IPS-20b (cell line): ENCODE data around the gene KCNJ5.

Experiments used
- H3K27ac ChIP-seq: one replicate; pipeline ENCODE4 v1.5.1; 2013; ENCODE audit warnings: low read length
- H3K27me3 ChIP-seq: 2 replicates; pipeline ENCODE4 v1.6.1; 2013; ENCODE audit warnings: mild to moderate bottlenecking, low read length, inconsistent platforms; ENCODE audit not compliant: insufficient read depth
- H3K36me3 ChIP-seq: 2 replicates; pipeline ENCODE4 v1.6.1; 2013; ENCODE audit warnings: low read depth, mild to moderate bottlenecking, inconsistent platforms, low read length, moderate library complexity; ENCODE audit not compliant: insufficient read depth
- H3K4me1 ChIP-seq: 2 replicates; pipeline ENCODE4 v1.6.1; 2013; ENCODE audit warnings: mild to moderate bottlenecking, control low read depth, inconsistent platforms, low read length, moderate library complexity; ENCODE audit not compliant: insufficient read depth
- H3K4me3 ChIP-seq: 2 replicates; pipeline ENCODE4 v1.5.1; 2013; ENCODE audit warnings: mild to moderate bottlenecking, low read length, inconsistent platforms
- H3K9ac ChIP-seq: 2 replicates; pipeline ENCODE4 v1.6.1; 2013; ENCODE audit warnings: low read depth, mild to moderate bottlenecking, inconsistent platforms, low read length, moderate library complexity
- H3K9me3 ChIP-seq: 2 replicates; pipeline ENCODE4 v1.6.1; 2013; ENCODE audit warnings: mild to moderate bottlenecking, low read depth, low read length, inconsistent platforms; ENCODE audit not compliant: insufficient read depth

Gene KCNJ5

DNA sequence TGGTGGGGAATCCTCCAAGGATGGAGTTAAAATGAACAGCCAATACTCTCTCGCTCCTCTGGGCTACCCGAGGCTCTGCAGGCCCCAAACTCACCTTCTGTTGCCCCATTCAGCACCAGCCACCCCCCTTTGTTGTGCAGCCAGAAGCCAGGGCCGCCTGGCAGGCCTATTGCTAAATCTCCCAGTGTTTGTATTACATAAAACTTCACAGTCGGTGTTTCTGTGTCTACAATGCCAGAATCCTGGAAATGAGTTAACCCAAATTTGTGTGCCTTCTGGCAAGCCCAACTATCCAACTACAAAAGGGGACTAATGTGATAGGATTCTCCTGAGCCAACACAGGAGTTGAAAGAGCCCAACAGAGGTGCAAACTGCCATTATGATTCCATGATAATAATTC is 9.3 kb downstream of the KCNJ5 start:
- peaks cover 95% of the 10 kb centered on the region for H3K27me3 ChIP-seq
- peaks cover 10% of the 10 kb centered on the region; the same call in 1 of the 2 replicates for H3K4me1 ChIP-seq

DNA sequence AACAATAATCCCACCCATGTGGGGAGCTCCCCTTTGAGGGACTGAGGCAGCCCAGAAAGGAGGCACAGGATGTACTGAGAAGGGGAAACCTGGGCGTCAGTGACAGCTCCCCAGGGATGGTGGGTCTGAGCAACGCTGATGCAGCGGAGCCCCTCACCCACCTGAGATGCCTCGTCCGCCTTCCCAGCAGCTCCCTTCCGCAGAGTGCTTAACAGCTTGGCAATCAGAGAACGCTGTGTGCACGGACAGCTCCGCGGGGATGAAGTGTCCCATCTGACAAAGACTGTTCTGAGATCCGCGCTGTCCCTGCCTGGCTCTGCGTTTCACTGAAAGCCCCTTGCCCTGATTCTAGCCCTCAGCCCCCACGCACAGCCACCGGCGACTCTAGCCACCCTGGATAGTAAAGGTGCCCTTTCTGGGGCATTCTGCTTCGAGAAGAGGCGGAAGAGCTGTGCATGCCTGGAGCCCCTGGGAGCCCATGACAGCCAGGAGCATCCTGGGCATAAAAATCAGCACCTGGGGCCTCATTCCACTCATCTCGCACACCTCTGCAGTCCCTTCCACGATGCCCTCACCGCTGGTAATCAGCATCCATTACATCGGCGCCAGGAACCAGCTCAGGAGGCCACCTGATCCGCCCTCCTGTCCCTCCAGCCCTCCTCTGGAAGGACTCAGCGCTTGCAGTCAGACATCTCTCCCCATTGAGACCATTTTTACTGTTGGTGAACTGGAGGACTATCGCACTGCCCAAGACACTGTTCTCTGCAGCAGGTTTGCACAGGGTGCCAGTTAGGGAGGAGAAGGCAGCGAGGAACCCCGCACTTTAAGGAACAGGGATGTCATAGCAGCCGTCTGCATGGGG is 10.7 kb downstream of the KCNJ5 start:
- H3K27me3 ChIP-seq = peaks cover 96% of the 10 kb centered on the region

More for the DNA sequence above, 9.3 kb downstream of the KCNJ5 start:
- H3K9ac ChIP-seq = no peak overlapping the region
- no peak overlapping the region for H3K27ac ChIP-seq
- no peaks in the 10 kb centered on the region for H3K36me3 ChIP-seq
- H3K9me3 ChIP-seq = no peaks in the 10 kb centered on the region
- H3K4me3 ChIP-seq = no peak overlapping the region

GRCh38 chr11:128902515-128903066 is 11.4 kb downstream of the KCNJ5 start:
- Histone ChIP-seq H3K4me1 (peaks cover 10% of the 10 kb centered on the region; the same call in 1 of the 2 replicates), H3K4me3 (peak overlapping the region; percentile 49; the same call in 1 of the 2 replicates), H3K36me3 (no peaks in the 10 kb centered on the region), H3K9me3 (no peaks in the 10 kb centered on the region), H3K27me3 (peaks cover 100% of the 10 kb centered on the region), H3K27ac (no peak overlapping the region), H3K9ac (no peak overlapping the region)

More for the DNA sequence above, 10.7 kb downstream of the KCNJ5 start:
- H3K4me1 ChIP-seq = peaks cover 10% of the 10 kb centered on the region; the same call in 1 of the 2 replicates
- no peaks in the 10 kb centered on the region for H3K9me3 ChIP-seq
- H3K36me3 ChIP-seq = no peaks in the 10 kb centered on the region
- H3K9ac ChIP-seq = no peak overlapping the region
- H3K27ac ChIP-seq = no peak overlapping the region
- H3K4me3 ChIP-seq = peak overlapping the region; percentile 49; the same call in 1 of the 2 replicates

DNA sequence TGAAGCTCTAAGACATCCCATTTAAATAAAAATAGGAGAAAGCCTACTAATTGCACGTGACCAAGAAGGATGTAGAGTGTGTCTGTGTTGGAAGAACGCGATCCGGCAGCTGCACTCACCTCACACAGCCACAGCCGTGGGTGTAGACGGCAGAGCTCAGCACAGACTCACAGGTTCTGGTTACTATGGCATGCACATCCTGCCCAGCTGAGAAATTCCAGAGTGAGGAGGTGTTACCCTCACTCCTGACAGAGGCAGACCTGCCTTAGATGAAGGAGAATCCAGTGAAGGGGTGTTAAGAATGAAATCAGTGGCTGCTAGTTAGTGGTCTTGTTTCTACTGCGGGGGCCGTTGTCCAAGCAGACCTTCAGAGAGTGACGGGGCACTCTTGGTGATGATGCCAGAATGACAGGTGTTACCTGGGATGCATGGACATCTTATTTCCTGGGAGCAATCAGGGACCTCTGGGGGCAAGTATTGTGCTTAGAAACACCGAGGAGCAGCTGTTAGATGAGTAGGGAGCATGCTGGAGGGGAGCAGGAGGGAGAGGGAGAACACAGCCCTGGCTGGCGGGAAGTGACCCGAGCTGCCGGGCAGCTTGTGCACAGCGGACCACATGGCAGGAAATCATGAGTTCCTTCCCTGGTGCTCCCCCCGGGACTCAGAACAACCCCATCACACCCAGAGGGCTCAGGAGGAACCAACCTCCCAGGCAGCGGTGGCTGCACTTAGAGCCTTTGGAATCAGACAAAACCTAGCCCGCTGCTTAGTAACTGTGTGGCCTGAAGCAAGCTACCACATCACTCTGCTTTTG is 12.3 kb downstream of the KCNJ5 start:
- no peak overlapping the region for H3K9ac ChIP-seq

DNA sequence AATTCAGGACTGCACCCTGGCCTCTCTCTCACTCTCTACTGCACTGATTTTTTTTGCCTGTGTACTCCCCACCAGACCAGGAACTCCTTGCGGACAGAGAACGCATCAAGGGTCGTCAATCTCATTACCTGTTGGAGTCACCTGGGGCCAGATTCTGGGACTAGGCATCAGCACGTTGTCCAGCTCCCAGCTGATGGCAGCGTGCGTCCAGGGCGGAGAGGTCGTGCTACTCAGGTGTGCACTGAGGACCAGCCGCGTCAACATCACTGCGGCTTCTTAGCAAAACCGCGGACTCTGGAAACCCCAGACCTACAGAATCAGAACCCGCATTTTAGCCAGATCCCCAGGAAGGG is 13.1 kb downstream of the KCNJ5 start:
- Histone ChIP-seq H3K27ac (no peak overlapping the region), H3K27me3 (peaks cover 100% of the 10 kb centered on the region), H3K9me3 (no peaks in the 10 kb centered on the region), H3K4me3 (peak overlapping the region; percentile 66), H3K4me1 (peaks cover 10% of the 10 kb centered on the region; the same call in 1 of the 2 replicates), H3K36me3 (no peaks in the 10 kb centered on the region), H3K9ac (no peak overlapping the region)

More for the DNA sequence above, 12.3 kb downstream of the KCNJ5 start:
- Histone ChIP-seq H3K27ac (no peak overlapping the region), H3K27me3 (peaks cover 100% of the 10 kb centered on the region), H3K9me3 (no peaks in the 10 kb centered on the region), H3K36me3 (no peaks in the 10 kb centered on the region), H3K4me1 (peaks cover 10% of the 10 kb centered on the region; the same call in 1 of the 2 replicates), H3K4me3 (peak overlapping the region; percentile 66; the same call in 1 of the 2 replicates)

DNA sequence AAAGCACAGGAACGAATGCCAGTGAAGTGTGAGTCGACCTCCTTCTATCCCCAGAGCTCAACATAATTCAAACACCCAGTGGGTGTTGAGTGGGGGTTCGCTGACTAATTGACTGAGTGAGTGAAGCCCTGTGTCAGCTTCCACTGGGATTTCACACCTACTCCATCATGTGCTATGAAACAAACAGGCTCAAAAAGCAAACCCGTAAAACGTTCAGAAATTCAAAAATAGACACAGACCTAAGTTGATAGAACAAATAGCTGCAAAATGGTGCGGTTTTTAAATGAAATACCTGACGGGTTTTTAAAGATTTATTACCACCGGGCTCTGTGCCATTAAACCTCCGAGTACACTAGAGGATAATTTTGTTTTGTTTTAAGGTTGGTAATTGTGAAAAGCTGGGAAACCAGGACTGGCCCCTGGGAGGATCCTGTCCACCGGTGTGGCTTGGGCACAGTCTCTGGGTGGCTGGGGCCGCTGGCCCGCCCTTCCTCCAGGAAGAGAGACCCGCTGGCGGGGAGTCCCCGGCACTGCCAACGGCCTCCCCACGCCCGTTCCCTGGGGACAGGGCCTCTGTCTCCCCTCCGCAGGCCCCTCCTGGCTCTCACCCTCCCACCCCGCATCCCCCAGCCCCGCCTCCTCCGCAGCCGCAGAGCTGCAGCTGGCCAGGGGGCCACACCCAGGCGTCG is 13.6 kb downstream of the KCNJ5 start:
- Histone ChIP-seq H3K9me3 (no peaks in the 10 kb centered on the region), H3K27ac (no peak overlapping the region), H3K36me3 (no peaks in the 10 kb centered on the region), H3K4me3 (peak overlapping the region; percentile 66), H3K27me3 (peaks cover 100% of the 10 kb centered on the region), H3K4me1 (peaks cover 10% of the 10 kb centered on the region; the same call in 1 of the 2 replicates), H3K9ac (no peak overlapping the region)

DNA sequence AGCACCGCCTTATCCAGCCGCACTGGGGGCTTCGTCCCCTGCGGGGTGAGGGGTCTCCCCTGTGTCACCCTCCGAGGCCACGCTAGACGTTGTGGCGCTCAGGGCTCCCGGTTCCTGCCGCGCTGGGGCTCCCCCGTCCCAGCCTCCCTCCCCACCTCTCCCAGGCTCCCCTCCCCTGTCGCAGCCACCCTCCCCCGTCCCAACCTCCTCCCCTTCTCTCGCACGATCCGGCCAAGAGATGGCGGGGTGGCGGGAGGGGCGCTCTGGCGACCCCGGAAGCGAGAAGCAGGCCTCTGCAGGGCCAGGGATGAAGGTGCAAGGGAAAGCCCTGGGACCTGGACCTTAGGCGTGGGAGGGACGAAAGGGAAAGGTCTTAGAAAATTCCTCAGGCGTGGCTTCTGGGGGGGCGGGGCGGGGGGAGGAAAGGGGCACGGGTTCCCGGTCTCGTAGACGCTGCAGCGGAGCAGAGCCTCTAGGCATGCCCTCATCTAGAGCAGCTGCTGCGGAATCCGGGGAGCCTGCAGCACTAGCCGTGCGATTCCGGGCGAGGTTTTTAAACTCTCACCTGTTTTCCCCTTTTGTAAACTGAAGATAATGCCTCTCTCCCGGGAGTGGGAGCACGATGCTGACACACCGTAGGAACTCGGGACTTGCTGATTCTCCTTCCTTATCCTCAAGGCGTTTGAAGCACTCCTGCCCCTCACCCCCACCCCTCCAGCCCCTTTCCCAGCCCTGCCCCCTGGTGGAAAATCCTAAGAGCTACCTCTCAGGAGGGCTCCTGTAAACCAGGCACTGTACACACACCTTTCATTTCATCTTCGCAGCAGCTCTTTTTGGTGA is 14.4 kb downstream of the KCNJ5 start:
- no peaks in the 10 kb centered on the region for H3K9me3 ChIP-seq
- H3K27me3 ChIP-seq = peaks cover 93% of the 10 kb centered on the region
- H3K4me3 ChIP-seq = peak overlapping the region; percentile 66
- no peak overlapping the region for H3K27ac ChIP-seq
- no peak overlapping the region for H3K9ac ChIP-seq
- no peaks in the 10 kb centered on the region for H3K36me3 ChIP-seq
- peaks cover 10% of the 10 kb centered on the region; the same call in 1 of the 2 replicates for H3K4me1 ChIP-seq

DNA sequence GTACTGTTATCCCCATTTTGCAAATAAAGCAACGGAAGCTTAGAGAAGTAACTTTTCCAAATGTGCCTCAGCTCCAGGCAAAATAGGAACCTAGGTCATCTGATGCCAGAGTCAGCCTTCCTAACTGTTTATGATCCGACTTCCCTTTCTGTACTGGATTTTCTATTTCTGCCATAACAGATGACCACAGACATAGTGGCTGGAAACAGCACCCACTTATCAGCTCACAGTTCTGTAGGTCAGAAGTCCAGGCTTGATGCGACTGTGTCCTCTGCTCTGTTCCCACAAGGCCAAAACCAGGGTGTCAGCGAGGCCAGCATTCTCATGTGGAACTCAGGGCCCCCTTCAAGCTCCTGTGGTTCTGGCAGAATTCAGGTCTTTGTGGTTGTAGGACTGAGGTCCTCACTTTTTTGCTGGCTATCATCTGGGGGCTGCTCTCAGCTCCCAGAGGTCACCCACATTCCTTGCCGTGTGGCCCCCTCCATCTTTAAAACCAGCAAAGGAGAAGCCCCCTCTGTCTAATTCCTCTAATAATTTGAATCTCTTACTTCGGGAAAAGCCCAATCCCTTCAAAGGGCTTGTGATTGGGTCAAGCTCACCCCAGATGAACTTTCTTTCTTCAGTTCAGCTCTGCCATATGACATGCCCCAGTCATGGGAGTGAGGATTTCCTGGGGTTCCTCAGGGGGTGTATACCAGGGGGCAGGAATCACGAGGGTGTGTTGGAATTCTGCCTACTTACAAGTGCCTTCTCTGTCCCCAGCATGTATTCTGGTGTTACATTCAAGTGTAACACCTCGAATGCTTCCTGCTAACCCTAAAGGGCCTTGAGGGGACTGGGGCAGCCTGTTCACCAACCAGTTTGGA is 15.3 kb downstream of the KCNJ5 start:
- H3K9me3 ChIP-seq = no peaks in the 10 kb centered on the region
- H3K4me3 ChIP-seq = peak overlapping the region; percentile 66
- peaks cover 10% of the 10 kb centered on the region; the same call in 1 of the 2 replicates for H3K4me1 ChIP-seq
- peaks cover 85% of the 10 kb centered on the region for H3K27me3 ChIP-seq
- H3K36me3 ChIP-seq = no peaks in the 10 kb centered on the region
- no peak overlapping the region for H3K9ac ChIP-seq
- no peak overlapping the region for H3K27ac ChIP-seq

GRCh38 chr11:128907585-128907984 is 16.4 kb downstream of the KCNJ5 start:
- Histone ChIP-seq H3K4me1 (peaks cover 10% of the 10 kb centered on the region; the same call in 1 of the 2 replicates), H3K36me3 (no peaks in the 10 kb centered on the region; the same call in 1 of the 2 replicates), H3K27me3 (peaks cover 73% of the 10 kb centered on the region), H3K4me3 (no peak overlapping the region), H3K27ac (no peak overlapping the region), H3K9ac (no peak overlapping the region), H3K9me3 (no peaks in the 10 kb centered on the region)
